Gastrocnemius medialis (tissue), 4 donors: ENCODE results near the gene CASK.

Experiments
- POLR2A ChIP-seq, 2 donors: fragments of 450-650 bp; IDR thresholded peaks; one replicate each; pipeline ENCODE4 v1.6.1; 2017; ENCODE audit warnings: antibody characterized with exemption in 2 of 2, mild to moderate bottlenecking in 2 of 2, moderate library complexity in 2 of 2
- TF ChIP-seq, protein P1 (sequence below), 5 experiments: fragments of 450-650 bp in 3 of 5; fragments of 200-600 bp in 2 of 5; sonication (generic) in 2 of 5; IDR thresholded peaks in 4 of 5; conservative IDR thresholded peaks in 1 of 5; 1 replicate in 4 of 5; 2 replicates in 1 of 5; pipeline ENCODE4 v1.5.1; 2016 to 2019; ENCODE audit warnings: antibody characterized with exemption in 5 of 5, mild to moderate bottlenecking in 3 of 5, moderate library complexity in 3 of 5

DNA sequence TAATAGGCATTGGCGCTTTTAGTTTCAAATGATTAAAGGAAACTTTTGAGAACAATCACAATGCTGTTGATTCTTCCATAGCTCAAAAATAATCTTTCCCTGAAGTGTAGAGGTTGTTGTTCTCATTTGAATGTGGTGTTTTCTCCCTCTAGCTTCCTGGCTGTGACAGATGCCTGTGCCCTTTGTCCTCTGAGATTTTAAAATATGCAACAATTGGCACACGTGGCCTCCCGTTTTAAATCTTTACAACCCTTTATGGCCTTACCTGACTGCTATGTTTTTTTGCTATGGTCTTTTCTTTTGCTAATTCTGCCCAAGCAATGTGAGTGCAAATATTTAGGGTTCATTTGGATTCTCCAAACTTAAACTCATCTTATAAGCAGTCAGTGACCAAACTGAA lies 22.9 kb upstream of the CASK start:
- no peak for TF ChIP-seq POLR2A (IDR thresholded peaks at IDR 0.05)
- TF ChIP-seq, protein P1, sequence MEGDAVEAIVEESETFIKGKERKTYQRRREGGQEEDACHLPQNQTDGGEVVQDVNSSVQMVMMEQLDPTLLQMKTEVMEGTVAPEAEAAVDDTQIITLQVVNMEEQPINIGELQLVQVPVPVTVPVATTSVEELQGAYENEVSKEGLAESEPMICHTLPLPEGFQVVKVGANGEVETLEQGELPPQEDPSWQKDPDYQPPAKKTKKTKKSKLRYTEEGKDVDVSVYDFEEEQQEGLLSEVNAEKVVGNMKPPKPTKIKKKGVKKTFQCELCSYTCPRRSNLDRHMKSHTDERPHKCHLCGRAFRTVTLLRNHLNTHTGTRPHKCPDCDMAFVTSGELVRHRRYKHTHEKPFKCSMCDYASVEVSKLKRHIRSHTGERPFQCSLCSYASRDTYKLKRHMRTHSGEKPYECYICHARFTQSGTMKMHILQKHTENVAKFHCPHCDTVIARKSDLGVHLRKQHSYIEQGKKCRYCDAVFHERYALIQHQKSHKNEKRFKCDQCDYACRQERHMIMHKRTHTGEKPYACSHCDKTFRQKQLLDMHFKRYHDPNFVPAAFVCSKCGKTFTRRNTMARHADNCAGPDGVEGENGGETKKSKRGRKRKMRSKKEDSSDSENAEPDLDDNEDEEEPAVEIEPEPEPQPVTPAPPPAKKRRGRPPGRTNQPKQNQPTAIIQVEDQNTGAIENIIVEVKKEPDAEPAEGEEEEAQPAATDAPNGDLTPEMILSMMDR (IDR thresholded peaks at IDR 0.05 in 4 of 5, conservative IDR thresholded peaks at IDR 0.05 in 1 of 5), result no peak
